OCI-LY1 (cell line): ENCODE measurements around the gene KLHL1.

Source experiments
- H2AFZ ChIP-seq: fragments of 200-600 bp; sonication (generic), shearing (Covaris generic); 2 replicates; pipeline ENCODE4 v1.6.0; 2014; ENCODE audit warnings: antibody characterized with exemption, mild to moderate bottlenecking, low read length
- H3F3A ChIP-seq: fragments of 200-600 bp; sonication (generic), shearing (Covaris generic); 2 replicates; pipeline ENCODE4 v1.6.0; 2014; ENCODE audit warnings: mild to moderate bottlenecking, antibody characterized with exemption, low read length, moderate library complexity; ENCODE audit not compliant: insufficient read depth
- H3K27ac ChIP-seq: fragments of 200-600 bp; sonication (generic); 2 replicates; pipeline ENCODE4 v1.5.1; 2014; ENCODE audit warnings: low read length, mixed run types, mild to moderate bottlenecking, low read depth; ENCODE audit not compliant: poor library complexity, severe bottlenecking
- H3K27me3 ChIP-seq: fragments of 200-600 bp; sonication (generic); 2 replicates; pipeline ENCODE4 v1.6.0; 2014; ENCODE audit warnings: antibody characterized with exemption, mild to moderate bottlenecking, low read length, moderate library complexity; ENCODE audit not compliant: insufficient read depth
- H3K36me3 ChIP-seq: fragments of 200-600 bp; sonication (generic); 2 replicates; pipeline ENCODE4 v1.6.1; 2014; ENCODE audit warnings: mild to moderate bottlenecking, antibody characterized with exemption, low read length, moderate library complexity, mixed read lengths; ENCODE audit not compliant: insufficient read depth
- H3K4me1 ChIP-seq: fragments of 200-600 bp; sonication (generic); 2 replicates; pipeline ENCODE4 v1.5.1; 2014; ENCODE audit warnings: mild to moderate bottlenecking, low read length, moderate library complexity; ENCODE audit not compliant: insufficient read depth, severe bottlenecking
- H3K4me2 ChIP-seq: fragments of 200-600 bp; sonication (generic), shearing (Covaris generic); 2 replicates; pipeline ENCODE4 v1.6.1; 2014; ENCODE audit warnings: low read length
- H3K4me3 ChIP-seq: fragments of 200-600 bp; sonication (generic); 2 replicates; pipeline ENCODE4 v1.5.1; 2014; ENCODE audit warnings: low read length, low read depth, mild to moderate bottlenecking, mixed read lengths; ENCODE audit not compliant: poor library complexity, severe bottlenecking
- H3K79me2 ChIP-seq: fragments of 200-600 bp; shearing (Covaris generic); 2 replicates; pipeline ENCODE4 v1.6.1; 2016; ENCODE audit warnings: mixed run types, low read length, mixed read lengths; ENCODE audit not compliant: insufficient read depth
- H3K9ac ChIP-seq: fragments of 200-600 bp; sonication (generic), shearing (Covaris generic); 2 replicates; pipeline ENCODE4 v1.6.1; 2014; ENCODE audit warnings: mild to moderate bottlenecking, low read length, mixed read lengths
- H3K9me2 ChIP-seq: fragments of 200-600 bp; sonication (generic), shearing (Covaris generic); 2 replicates; pipeline ENCODE4 v1.6.1; 2014; ENCODE audit warnings: low read depth, mild to moderate bottlenecking, low read length, mixed read lengths
- H3K9me3 ChIP-seq: fragments of 200-600 bp; shearing (Covaris generic); 2 replicates; pipeline ENCODE4 v1.6.1; 2014; ENCODE audit warnings: low read length, mixed read lengths
- H4K20me1 ChIP-seq: fragments of 200-600 bp; sonication (generic), shearing (Covaris generic); 2 replicates; pipeline ENCODE4 v1.6.0; 2016; ENCODE audit warnings: mild to moderate bottlenecking, low read length; ENCODE audit not compliant: insufficient read depth
- CTCF ChIP-seq: fragments of 200-600 bp; sonication (generic), shearing (Covaris generic); IDR thresholded peaks from 2 replicates; pipeline ENCODE4 v1.5.1; 2017; ENCODE audit warnings: mild to moderate bottlenecking, antibody characterized with exemption, low read length, moderate library complexity, mixed read lengths
- EZH2 ChIP-seq: fragments of 200-600 bp; sonication (generic), shearing (Covaris generic); IDR thresholded peaks from 2 replicates; pipeline ENCODE4 v1.8.0; 2017; ENCODE audit warnings: borderline replicate concordance, mixed run types, mild to moderate bottlenecking, antibody characterized with exemption, low read length, moderate library complexity, mixed read lengths

The KLHL1 gene

GRCh38 chr13:69809152-69809551, 299.1 kb downstream of the KLHL1 start:
- Histone ChIP-seq H3K36me3 (no peaks in the 10 kb centered on the region), H3K27ac (no peak overlapping the region), H4K20me1 (no peaks in the 10 kb centered on the region), H3K4me3 (no peak overlapping the region), H3K9me2 (no peaks in the 10 kb centered on the region; the same call in 1 of the 2 replicates), H3K9ac (no peak overlapping the region), H3K79me2 (no peaks in the 10 kb centered on the region), H3F3A (no peaks in the 10 kb centered on the region), H2AFZ (no peak overlapping the region), H3K4me2 (no peak overlapping the region), H3K27me3 (no peaks in the 10 kb centered on the region), H3K9me3 (no peaks in the 10 kb centered on the region), H3K4me1 (no peaks in the 10 kb centered on the region)
- TF ChIP-seq EZH2, result no peak
- no peak for TF ChIP-seq CTCF

- no peak overlapping the region for H2AFZ ChIP-seq
- no peak overlapping the region for H3K4me3 ChIP-seq
- TF ChIP-seq EZH2, result no peak
- TF ChIP-seq CTCF, result no peak
Observed at GRCh38 chr13:69796256-69796655, 312.0 kb downstream of the KLHL1 start.

GRCh38 chr13:69793783-69794453, 314.3 kb downstream of the KLHL1 start:
- Histone ChIP-seq H3K79me2 (no peaks in the 10 kb centered on the region), H3K4me2 (no peak overlapping the region; the same call in 1 of the 2 replicates), H3K27me3 (no peaks in the 10 kb centered on the region), H3K4me1 (peaks cover 9% of the 10 kb centered on the region), H3K27ac (no peak overlapping the region), H2AFZ (no peak overlapping the region), H3K4me3 (no peak overlapping the region), H3K9me3 (no peaks in the 10 kb centered on the region), H3F3A (no peaks in the 10 kb centered on the region), H3K9ac (no peak overlapping the region), H3K9me2 (no peaks in the 10 kb centered on the region), H3K36me3 (no peaks in the 10 kb centered on the region), H4K20me1 (no peaks in the 10 kb centered on the region)
- TF ChIP-seq EZH2 (no peak), CTCF (no peak)

More at GRCh38 chr13:69796256-69796655, 312.0 kb downstream of the KLHL1 start:
- no peaks in the 10 kb centered on the region for H3K36me3 ChIP-seq
- H3K27ac ChIP-seq, result no peak overlapping the region
- no peaks in the 10 kb centered on the region for H3K27me3 ChIP-seq
- no peaks in the 10 kb centered on the region for H4K20me1 ChIP-seq
- H3F3A ChIP-seq, result no peaks in the 10 kb centered on the region
- no peaks in the 10 kb centered on the region for H3K9me3 ChIP-seq
- peaks cover 9% of the 10 kb centered on the region for H3K4me1 ChIP-seq
- no peaks in the 10 kb centered on the region for H3K79me2 ChIP-seq
- H3K9me2 ChIP-seq, result no peaks in the 10 kb centered on the region
- H3K4me2 ChIP-seq, result no peak overlapping the region
- H3K9ac ChIP-seq, result no peak overlapping the region
